ENCODE results near the gene ACTN1. TPM values are rescaled to one million over a fixed set of nuclear protein-coding genes. Genes with fewer than 3 reads are reported as not detected.

ACTN1 gene
- total RNA-seq, 4 donors from 2014 or later, result 76.8 to 117 (median 94.0) TPM

DNA sequence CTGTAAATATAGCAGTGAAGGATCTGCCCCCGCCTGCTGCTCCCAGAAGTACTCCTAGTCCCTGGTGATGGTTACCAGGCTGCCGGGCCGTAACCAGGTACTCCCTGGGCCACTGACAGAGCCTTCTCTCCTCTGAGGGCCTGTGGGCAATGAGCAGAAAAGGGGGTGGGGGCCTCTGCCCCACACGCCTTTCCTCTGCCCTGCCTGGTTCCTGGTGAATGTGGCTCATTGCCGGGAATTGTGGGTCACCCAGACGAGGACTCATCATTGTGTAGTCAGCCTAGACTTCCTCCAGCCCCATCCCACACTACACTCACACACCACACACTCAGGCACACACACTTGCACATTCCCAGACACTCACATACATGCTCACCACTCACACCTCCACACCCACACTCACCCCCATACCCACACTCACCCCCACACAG is 35.7 kb upstream of the ACTN1 start:
- WGBS, result 88% methylated on average over 4 of the region's 6 CpGs
- no peak for DNase-seq (ENCODE audit: low spot score in 2 of 2)
- Histone ChIP-seq H3K36me3 (no peaks in the 10 kb centered on the region), H3K27me3 (no peaks in the 10 kb centered on the region), H3K27ac (no peak overlapping the region), H3K9me3 (no peaks in the 10 kb centered on the region), H3K4me1 (peaks cover 6% of the 10 kb centered on the region), H3K4me3 (no peak overlapping the region)
- TF ChIP-seq POLR2AphosphoS5 (IDR thresholded peaks at IDR 0.05), result no peak
- TF ChIP-seq EP300 (IDR thresholded peaks at IDR 0.05), result no peak
- no peak for TF ChIP-seq CTCF (IDR thresholded peaks at IDR 0.05)
- no peak for TF ChIP-seq POLR2A (IDR thresholded peaks at IDR 0.05)

DNA sequence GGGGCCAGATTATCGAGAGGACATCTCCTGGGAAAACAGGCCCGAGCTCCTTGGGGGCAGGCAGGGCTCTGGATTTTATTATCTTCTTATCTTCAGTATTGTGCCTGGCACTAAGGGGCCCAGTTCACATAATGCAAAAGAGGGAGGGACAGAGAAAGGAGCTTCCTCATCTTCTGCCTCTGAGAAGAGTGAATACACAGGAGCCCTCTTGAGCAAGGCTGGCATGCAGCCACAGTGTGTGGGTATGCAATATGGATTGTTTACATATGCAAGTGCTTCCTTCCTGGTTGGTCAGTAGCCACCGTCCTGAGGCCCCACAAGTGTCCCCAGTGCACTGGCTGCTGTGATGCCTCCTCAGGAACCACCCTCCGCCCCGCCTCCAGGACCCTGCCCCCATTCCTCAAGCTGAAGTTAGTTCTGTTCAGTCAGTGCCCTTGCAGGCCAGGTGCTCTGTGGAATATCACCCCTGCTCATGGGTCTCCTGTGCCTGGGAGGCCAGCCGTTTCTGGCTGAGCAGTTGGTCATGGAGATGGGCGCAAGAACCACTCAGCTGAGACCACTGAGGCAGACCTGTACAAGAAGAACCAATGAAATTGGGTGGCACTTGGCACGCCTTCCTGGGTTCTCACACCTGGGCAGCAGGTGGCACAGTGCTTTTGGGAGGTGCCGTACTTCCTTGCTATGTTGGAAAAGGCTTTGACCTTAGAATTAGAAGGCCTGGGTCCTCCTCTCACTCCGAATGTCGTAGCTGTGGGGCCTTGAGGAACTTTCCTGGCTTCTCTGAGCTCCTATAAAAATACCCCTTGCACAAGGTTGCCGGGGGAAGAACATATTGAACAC is 35.1 kb upstream of the ACTN1 start:
- no peak for DNase-seq (ENCODE audit: low spot score in 2 of 2)
- Histone ChIP-seq H3K27ac (no peak overlapping the region), H3K27me3 (no peaks in the 10 kb centered on the region), H3K4me1 (peaks cover 6% of the 10 kb centered on the region), H3K9me3 (no peaks in the 10 kb centered on the region), H3K36me3 (no peaks in the 10 kb centered on the region), H3K4me3 (no peak overlapping the region)
- TF ChIP-seq POLR2AphosphoS5 (IDR thresholded peaks at IDR 0.05) (no peak), POLR2A (IDR thresholded peaks at IDR 0.05) (peak in 1 of 2 donors; percentile 9)
- 87% methylated on average over 8 of the region's 12 CpGs for WGBS

- H3K27ac ChIP-seq, result no peak overlapping the region
These were observed 33.3 kb upstream of the ACTN1 start for GRCh38 chr14:69012256-69012953.

GRCh38 chr14:69010648-69011047 is 31.5 kb upstream of the ACTN1 start:
- Histone ChIP-seq H3K27ac (no peak overlapping the region), H3K9me3 (no peaks in the 10 kb centered on the region), H3K4me3 (no peak overlapping the region), H3K4me1 (peaks cover 10% of the 10 kb centered on the region), H3K27me3 (no peaks in the 10 kb centered on the region), H3K36me3 (no peaks in the 10 kb centered on the region)
- no peak for DNase-seq (ENCODE audit: low spot score in 2 of 2)
- WGBS, result 85% methylated on average over 1 of the region's 1 CpG
- TF ChIP-seq POLR2AphosphoS5 (IDR thresholded peaks at IDR 0.05) (no peak), EP300 (IDR thresholded peaks at IDR 0.05) (no peak), POLR2A (IDR thresholded peaks at IDR 0.05) (no peak), CTCF (IDR thresholded peaks at IDR 0.05) (no peak)

More at GRCh38 chr14:69012256-69012953, 33.3 kb upstream of the ACTN1 start:
- TF ChIP-seq CTCF (IDR thresholded peaks at IDR 0.05), result no peak
- no peak for TF ChIP-seq POLR2A (IDR thresholded peaks at IDR 0.05)
- TF ChIP-seq EP300 (IDR thresholded peaks at IDR 0.05), result no peak
- TF ChIP-seq POLR2AphosphoS5 (IDR thresholded peaks at IDR 0.05), result no peak
- DNase-seq (ENCODE audit: low spot score in 2 of 2), result no peak
- Histone ChIP-seq H3K4me3 (no peak overlapping the region), H3K4me1 (peaks cover 6% of the 10 kb centered on the region), H3K9me3 (no peaks in the 10 kb centered on the region), H3K27me3 (no peaks in the 10 kb centered on the region), H3K36me3 (no peaks in the 10 kb centered on the region)
- 75% methylated on average over 5 of the region's 5 CpGs for WGBS

GRCh38 chr14:69008421-69008884 is 29.4 kb upstream of the ACTN1 start:
- no peaks in the 10 kb centered on the region for H3K27me3 ChIP-seq
- H3K4me3 ChIP-seq, result no peak overlapping the region
- no peaks in the 10 kb centered on the region for H3K9me3 ChIP-seq
- H3K27ac ChIP-seq, result no peak overlapping the region
- TF ChIP-seq CTCF (IDR thresholded peaks at IDR 0.05), result no peak
- TF ChIP-seq POLR2A (IDR thresholded peaks at IDR 0.05), result no peak
- TF ChIP-seq POLR2AphosphoS5 (IDR thresholded peaks at IDR 0.05), result no peak
- no peak for TF ChIP-seq EP300 (IDR thresholded peaks at IDR 0.05)
- H3K4me1 ChIP-seq, result peaks cover 13% of the 10 kb centered on the region
- 44% methylated on average over 1 of the region's 1 CpG for WGBS
- no peak for DNase-seq (ENCODE audit: low spot score in 2 of 2)
- H3K36me3 ChIP-seq, result no peaks in the 10 kb centered on the region

Data from suprapubic skin (tissue), 4 donors.